GM21619 (cell line): ENCODE results near the gene RNF26.

ENCODE experiments used
- ATAC-seq: cut with Tn5 transposase; IDR thresholded peaks from one replicate; pipeline ENCODE4 v1.9.1; 2021; ENCODE audit not compliant: unreplicated experiment

The RNF26 gene

DNA sequence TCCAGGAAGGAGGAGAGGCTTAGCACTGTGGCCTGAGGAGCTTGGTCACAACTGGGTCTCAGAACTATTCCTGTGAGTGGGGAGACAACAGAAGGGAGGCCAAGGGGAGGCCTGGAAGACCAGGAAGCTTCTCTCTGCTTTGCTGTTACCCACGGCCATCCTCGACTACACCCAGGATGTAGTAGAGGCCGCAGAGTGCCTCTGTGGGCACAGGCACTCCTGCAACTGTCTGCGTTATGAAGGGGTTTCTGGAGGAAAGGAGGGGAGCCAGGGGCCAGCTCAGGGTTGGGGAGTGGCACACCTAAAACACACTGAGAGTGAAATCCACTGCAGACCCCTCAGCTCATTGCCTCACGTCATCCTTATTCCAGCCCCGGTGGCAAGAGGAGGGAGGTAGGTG lies 16.0 kb downstream of the RNF26 start:
- no peak for ATAC-seq

DNA sequence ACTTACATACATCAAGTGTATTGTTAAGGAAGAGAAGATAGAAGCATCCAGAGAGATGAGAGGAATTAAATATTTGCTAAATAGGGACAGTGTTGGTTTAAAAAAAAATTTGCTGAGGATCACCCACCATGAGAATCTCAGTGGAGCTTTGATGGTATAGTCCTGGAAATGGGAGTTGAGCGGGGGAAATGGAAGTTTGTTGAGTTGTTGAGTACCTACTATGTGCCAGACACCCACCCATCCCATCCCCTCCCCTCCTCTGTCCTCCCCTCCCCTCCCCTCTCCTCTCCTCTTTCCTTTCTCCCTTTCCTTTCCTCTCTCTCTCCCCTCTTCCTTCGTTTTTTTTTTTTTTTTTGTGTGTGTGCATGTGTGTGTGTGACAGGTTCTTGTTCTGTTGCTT lies 16.9 kb downstream of the RNF26 start:
- ATAC-seq, result no peak

GRCh38 chr11:119352857-119353260 lies 18.5 kb downstream of the RNF26 start:
- no peak for ATAC-seq

GRCh38 chr11:119355091-119355843 lies 20.9 kb downstream of the RNF26 start:
- ATAC-seq, result no peak

- ATAC-seq, result peak; percentile 60
Measured at GRCh38 chr11:119356349-119357031, 22.2 kb downstream of the RNF26 start.

GRCh38 chr11:119357074-119357473 lies 22.7 kb downstream of the RNF26 start:
- ATAC-seq, result no peak

- ATAC-seq, result no peak
Measured at GRCh38 chr11:119359365-119360214, 25.3 kb downstream of the RNF26 start.

DNA sequence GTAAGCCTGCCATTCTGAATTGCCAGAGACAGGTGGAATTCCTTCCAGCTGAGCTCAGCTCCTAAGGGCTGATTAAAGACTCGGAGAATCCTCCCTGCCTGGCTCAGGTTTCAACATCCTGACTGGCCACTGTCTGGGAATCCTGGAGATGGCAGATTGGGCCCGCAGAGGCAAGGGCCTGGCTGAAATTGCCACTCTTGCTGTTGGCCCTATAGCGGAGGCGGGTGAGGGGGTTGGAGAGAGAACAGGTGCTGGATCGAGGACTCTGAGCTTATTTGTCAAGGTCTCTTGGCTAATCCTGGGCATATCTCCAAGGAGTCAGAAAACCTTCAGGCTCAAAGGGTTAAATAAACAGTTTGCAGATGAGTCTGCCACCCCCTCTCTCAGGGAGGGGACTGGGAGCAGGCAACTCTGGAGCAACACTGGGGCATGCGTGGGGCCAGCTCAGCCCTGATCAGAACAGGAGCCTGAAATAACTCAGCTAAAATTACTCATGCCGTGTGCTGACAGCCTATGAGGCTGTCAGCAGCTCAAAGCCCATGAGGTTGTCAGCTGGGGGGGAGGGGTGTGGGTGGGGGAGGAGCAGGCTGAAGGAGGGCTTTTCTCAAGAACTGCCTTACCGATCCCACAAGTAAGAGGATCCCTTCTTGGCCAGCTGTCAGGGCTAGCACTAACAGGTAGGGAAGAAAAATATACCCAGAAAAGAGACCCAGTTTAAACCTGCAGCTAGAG lies 26.9 kb downstream of the RNF26 start:
- no peak for ATAC-seq

DNA sequence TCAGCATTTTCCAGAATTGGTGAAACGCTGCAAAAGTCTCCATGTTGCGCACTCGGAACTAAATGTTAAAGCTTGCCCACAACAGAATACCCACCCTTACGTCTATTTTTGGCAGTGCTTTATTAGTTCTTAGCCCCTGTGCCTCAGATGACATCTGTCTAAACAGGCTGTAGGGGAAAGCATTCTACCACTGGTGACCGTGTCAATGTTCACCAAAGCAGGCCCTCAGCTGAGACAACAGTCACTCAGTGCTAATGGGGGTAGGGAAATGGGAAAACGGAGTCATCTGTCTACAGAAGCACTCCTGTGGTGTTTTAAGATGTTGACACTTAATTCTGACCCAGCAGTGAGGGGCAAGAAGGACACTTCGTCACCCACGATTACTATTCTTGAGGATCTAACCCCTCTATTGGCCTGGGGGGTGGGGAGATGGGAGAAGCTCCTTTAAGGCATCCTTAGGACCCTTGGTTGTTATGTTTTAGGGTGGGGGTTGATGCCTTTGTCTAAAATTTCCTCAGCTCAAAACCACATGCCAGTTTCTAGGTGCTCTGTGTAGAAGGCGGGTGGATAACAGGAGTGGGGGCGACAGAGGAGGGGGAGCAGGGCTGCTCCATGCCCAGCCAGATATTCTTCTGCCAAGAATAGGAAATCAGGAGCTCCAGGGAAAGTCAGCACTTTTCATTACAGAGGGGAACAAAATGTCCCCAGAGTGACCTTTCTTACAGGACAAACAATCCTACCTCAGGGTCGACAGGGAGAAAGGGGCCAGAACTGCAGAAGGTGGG lies 27.8 kb downstream of the RNF26 start:
- ATAC-seq, result no peak

- ATAC-seq, result no peak
Measured at GRCh38 chr11:119362741-119363080, 28.4 kb downstream of the RNF26 start.

DNA sequence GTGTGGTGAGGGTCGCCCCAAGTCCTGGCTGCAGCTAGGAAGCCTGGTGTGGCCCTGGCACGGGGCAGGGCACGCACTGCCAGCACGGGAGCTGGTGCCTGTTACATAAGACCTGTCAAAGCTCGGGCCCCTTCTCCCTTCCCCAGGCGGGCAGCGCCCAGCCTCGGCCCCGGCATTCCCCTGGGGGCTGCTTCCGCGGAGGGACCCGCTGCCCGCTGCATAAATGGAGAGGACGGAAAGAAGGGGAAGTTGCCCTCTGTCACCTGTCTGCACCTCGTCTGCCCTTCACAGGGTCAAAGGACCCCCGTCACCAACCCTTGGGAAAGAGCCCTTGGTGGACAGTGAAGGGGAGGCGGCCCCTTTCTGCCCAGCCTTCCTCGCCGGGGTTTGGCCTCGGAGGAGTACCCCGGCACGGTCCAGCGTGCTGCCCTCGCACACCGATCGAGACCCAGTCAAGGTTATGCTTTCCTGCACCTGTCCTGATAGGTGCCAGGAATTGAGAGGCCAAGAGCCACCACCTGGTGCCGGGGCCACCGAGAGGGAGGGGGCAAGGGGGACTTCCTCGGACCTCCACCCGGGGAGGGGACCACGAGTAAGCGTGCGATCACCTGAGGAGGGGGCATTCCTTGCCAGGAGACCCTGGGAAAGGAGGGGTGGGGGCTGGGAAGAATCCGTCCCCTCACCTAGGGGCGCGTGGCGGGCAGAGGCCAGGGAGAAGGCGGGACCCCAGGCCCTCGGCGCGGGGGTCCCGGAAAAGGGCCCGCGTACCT lies 28.9 kb downstream of the RNF26 start:
- no peak for ATAC-seq

DNA sequence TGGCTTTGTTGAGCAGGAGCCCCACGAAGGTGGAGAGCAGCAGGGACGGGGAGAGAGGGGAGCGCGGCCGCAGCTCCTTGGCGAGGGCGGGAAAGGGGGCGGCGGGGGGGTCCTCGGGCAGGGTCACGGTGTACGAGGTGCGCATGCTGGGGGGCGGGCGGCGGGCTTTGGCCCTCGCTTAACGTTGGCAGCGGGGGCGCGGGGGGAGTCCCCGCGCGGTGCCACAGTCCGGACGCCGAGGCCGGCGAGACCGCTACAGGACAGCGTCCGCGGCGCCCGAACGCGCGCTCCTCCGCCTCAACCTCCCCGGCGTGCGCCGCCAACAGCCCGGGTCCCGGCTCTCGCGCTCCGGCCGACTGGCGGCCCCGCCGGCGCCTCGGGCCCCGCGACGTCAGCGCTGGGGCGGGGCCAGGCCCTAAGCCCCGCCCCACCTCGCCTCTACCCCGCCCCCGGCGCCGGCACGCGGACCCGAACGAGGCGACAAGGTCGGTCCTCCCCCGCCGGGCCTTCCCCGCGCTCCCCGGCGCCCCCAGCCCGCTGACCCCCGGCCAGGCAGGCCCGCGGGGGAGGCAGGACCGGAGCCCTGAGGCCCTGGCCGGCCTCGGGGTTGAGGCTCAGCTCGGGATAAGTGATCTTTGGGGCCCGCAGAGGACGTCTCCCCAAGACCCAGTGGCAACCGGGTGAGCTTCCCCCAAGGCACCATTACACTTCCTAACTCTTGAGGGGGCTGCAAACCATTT lies 29.7 kb downstream of the RNF26 start:
- no peak for ATAC-seq

DNA sequence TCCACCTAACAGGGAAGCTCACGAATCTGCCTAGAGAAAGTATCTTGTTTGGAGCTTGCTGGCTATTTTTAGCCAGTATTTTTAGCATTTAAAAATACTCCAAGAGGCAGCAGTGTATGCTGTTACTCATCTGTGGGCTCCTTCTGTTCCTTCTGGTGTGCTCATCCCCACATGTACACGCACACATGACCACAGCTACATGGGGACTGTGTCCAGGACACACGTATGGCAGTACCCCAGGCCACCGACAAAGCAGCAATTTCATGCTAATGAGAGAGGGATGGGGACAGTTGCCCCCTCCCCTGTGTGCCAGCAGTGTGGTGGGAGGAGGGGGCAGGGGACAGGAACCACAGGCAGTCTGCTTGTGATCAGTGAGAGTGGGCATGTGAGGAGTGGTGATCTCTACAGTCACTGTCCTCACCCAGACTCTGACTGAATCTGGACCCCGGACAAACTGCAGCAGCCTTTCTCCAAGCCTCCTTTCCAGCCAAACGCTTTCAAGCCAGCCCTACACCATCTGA lies 30.8 kb downstream of the RNF26 start:
- ATAC-seq, result no peak

DNA sequence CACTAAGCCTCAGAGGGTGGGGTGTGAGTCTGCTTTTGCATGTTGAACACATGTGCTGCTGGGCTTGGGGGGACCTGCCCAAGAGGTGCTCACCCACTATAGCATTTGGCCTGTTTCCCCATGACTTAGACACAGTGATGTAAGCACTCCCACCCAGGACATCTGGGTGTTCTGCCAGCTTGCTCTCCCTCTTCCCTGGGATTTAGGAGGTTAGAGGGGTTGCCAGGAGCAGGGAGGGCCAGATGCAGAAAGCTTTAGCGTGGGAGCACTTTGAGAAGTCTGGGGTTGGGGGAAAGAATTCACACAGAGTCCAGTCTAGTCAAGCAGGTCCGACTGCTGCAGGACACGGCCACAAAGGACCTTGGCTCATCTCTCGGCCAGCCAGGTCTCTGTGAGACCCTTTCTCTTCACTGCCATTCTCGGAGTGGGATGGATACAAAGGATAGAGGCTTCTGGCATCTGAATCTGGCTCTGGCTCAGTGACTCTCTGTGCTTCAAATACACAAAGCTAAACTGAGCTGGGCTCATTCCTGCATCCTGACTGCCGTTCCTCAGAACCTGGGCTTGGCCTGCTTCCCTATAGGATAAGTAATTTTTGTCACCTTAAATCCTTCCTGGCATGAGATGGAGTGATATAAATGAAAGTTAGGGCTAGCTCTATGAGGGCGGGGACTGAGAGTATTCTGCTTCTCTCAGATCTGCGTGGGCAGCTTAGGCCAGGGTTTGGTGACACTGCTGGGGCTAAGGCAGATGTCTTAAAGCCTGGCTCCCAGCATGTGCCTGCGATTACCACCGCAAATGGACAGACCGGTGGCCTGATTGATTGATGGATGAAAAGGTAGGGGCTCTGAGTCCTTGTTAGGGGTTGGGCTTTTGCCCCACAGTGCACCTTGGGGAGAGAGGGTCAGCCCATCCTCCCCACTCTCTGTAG lies 32.6 kb downstream of the RNF26 start:
- ATAC-seq, result no peak

DNA sequence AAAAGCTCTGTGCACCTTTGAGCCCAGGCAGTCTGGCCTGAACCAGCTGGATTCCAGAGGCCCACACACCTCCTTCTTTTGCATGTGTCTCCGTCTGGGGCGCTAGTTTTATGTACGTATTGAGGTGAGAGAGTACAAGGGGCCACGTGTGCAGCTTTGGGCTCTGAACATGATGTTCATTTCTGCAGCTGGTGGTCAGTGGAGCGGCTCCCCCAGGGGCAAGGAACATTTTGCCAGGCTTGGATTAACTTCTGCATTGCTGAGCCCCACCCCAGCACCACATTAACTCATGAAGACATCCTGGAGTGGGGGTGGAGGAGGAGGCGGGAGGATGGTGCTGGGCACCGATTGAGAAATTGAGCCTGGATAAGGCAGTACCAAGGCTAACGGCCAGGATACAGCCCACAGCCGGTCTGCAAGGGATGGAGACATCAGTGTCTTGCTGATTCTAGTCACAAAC lies 33.4 kb downstream of the RNF26 start:
- no peak for ATAC-seq

DNA sequence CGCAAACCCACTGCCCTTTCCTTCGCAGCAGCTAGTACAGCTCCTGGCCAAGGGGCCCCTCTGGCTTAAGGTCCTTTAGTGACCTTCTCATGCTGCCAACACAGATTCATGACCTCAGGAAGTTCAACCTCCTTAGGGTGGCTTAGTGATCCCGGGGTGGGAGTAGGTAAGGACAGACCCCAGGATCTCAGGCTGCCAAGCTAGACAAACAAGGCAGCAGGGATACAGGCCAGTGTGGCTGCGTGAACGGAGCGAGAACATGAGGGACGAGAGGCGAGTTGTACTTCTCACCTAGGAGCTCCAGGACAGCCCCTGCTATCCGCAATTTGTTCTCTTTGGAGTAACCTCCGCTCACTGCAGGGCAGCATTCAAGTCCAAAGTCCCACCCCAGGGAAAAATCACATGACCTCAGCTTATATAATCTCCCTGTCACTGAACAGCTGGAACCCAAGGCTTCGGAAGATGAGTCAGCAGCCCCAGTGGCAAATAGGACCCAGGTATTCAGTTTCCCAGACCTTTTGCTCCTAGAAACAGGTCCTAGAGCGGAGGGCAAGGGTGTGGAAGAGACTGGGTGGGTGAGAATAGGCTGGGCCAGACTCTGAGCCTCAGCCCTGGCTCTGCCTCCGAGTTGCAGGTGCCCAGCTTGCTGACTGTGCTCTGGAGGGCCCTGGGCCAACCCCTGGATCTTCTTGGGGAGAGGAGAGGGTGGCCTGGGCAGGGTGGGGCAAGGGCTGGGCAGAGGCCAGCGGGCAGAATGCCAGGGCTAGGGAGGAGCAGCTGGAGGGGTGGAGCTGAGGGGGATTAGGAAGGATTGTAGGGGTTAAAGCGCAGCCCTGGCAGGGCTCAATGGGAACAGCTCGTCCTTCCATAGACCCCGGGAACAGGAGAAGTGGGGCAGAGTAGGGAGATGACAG lies 34.1 kb downstream of the RNF26 start:
- no peak for ATAC-seq
